ENCODE measurements around the gene UST. TPM values are rescaled to one million over a fixed set of nuclear protein-coding genes. Genes with fewer than 3 reads are reported as not detected.

The UST gene
- total RNA-seq, 1 experiment from 2014 or later: 32.1 TPM

- no peak for TF ChIP-seq CBFB (CRISPR knock-in tag; IDR thresholded peaks at IDR 0.05; ENCODE audit: low read depth)
- TF ChIP-seq CREB1 (CRISPR knock-in tag; IDR thresholded peaks at IDR 0.05): no peak
- TF ChIP-seq NFATC4 (CRISPR knock-in tag; IDR thresholded peaks at IDR 0.05): no peak
- TF ChIP-seq SOX15 (CRISPR knock-in tag; IDR thresholded peaks at IDR 0.05): no peak
- no peak for TF ChIP-seq ZNF532 (CRISPR knock-in tag; IDR thresholded peaks at IDR 0.05; ENCODE audit: borderline replicate concordance)
- no peak for TF ChIP-seq GTF2I (CRISPR knock-in tag; conservative IDR thresholded peaks at IDR 0.05)
- no peak for TF ChIP-seq PRRX2 (CRISPR knock-in tag; IDR thresholded peaks at IDR 0.05)
- no peak for TF ChIP-seq ARID4B (CRISPR knock-in tag; IDR thresholded peaks at IDR 0.05; ENCODE audit: borderline replicate concordance)
- TF ChIP-seq CTCF (IDR thresholded peaks at IDR 0.05): no peak
- TF ChIP-seq FOXJ3 (CRISPR knock-in tag; IDR thresholded peaks at IDR 0.05; ENCODE audit: borderline replicate concordance): no peak
- no peak for TF ChIP-seq ZNF396 (CRISPR knock-in tag; IDR thresholded peaks at IDR 0.05; ENCODE audit: borderline replicate concordance)
- no peak for ATAC-seq
- H3K4me1 Mint-ChIP-seq: peaks cover 34% of the 10 kb centered on the region
- DNase-seq (ENCODE audit: low spot score): no peak
- ChIA-PET POLR2A (no interaction called here), CTCF (no interaction called here)
- H3K4me3 Mint-ChIP-seq: no peak overlapping the region
- peaks cover 21% of the 10 kb centered on the region for H3K9me3 Mint-ChIP-seq
- H3K36me3 Mint-ChIP-seq: peaks cover 51% of the 10 kb centered on the region
- H3K27me3 Mint-ChIP-seq (ENCODE audit: low read depth): no peaks in the 10 kb centered on the region
- H3K27ac Mint-ChIP-seq: no peak overlapping the region
Measured at GRCh38 chr6:149007846-149008245, 261.0 kb downstream of the UST start.

- Mint-ChIP-seq H3K27ac (no peak overlapping the region), H3K36me3 (peaks cover 51% of the 10 kb centered on the region), H3K4me1 (peaks cover 43% of the 10 kb centered on the region), H3K4me3 (no peak overlapping the region), H3K27me3 (ENCODE audit: low read depth) (no peaks in the 10 kb centered on the region), H3K9me3 (peaks cover 21% of the 10 kb centered on the region)
- ChIA-PET POLR2A (no interaction called here), CTCF (no interaction called here)
- ATAC-seq: no peak
- no peak for DNase-seq (ENCODE audit: low spot score)
- no peak for TF ChIP-seq FOXP1 (CRISPR knock-in tag; IDR thresholded peaks at IDR 0.05; ENCODE audit: borderline replicate concordance)
- no peak for TF ChIP-seq ZNF416 (CRISPR knock-in tag; IDR thresholded peaks at IDR 0.05)
- TF ChIP-seq FOXK1 (CRISPR knock-in tag; IDR thresholded peaks at IDR 0.05): no peak
- no peak for TF ChIP-seq PRDM15 (CRISPR knock-in tag; IDR thresholded peaks at IDR 0.05)
- no peak for TF ChIP-seq MXD4 (CRISPR knock-in tag; IDR thresholded peaks at IDR 0.05; ENCODE audit: borderline replicate concordance)
- TF ChIP-seq E2F4 (CRISPR knock-in tag; IDR thresholded peaks at IDR 0.05; ENCODE audit: borderline replicate concordance, low read depth): no peak
- TF ChIP-seq PREB (CRISPR knock-in tag; IDR thresholded peaks at IDR 0.05; ENCODE audit: borderline replicate concordance): no peak
- TF ChIP-seq ZNF232 (CRISPR knock-in tag; IDR thresholded peaks at IDR 0.05): no peak
- TF ChIP-seq MAX (CRISPR knock-in tag; IDR thresholded peaks at IDR 0.05): no peak
Measured at GRCh38 chr6:149008741-149009140, 261.9 kb downstream of the UST start.

Measured in WTC11 (cell line).